Measurements from ENCODE around the gene BEST1.
"Not testable (repeated sequence)": the region's sequence is repeated elsewhere in the genome, so short reads cannot be mapped to it uniquely, and the experiment has no call there.

Gene BEST1

GRCh38 chr11:61974766-61975631 is 24.8 kb downstream of the BEST1 start:
- H3K27ac ChIP-seq: no peak overlapping the region
- DNase-seq (ENCODE audit: low read depth, low spot score): no peak

GRCh38 chr11:61975638-61976419 is 25.7 kb downstream of the BEST1 start:
- DNase-seq (ENCODE audit: low read depth, low spot score): no peak

GRCh38 chr11:61976420-61976800 is 26.3 kb downstream of the BEST1 start:
- no peak for DNase-seq (ENCODE audit: low read depth, low spot score)
- no peak overlapping the region for H3K27ac ChIP-seq

More at GRCh38 chr11:61975638-61976419, 25.7 kb downstream of the BEST1 start:
- no peak overlapping the region for H3K27ac ChIP-seq

GRCh38 chr11:61976813-61977475 is 26.8 kb downstream of the BEST1 start:
- no peak overlapping the region for H3K27ac ChIP-seq
- DNase-seq (ENCODE audit: low read depth, low spot score): no peak

GRCh38 chr11:61978703-61979661 is 28.8 kb downstream of the BEST1 start:
- no peak for DNase-seq (ENCODE audit: low read depth, low spot score)
- H3K27ac ChIP-seq: peak overlapping the region; percentile 9

- H3K27ac ChIP-seq: peak overlapping the region; percentile 73
- DNase-seq (ENCODE audit: low read depth, low spot score): no peak
These were observed 30.8 kb downstream of the BEST1 start for GRCh38 chr11:61980783-61981541.

GRCh38 chr11:61983419-61983818 is 33.3 kb downstream of the BEST1 start:
- H3K27ac ChIP-seq: no peak overlapping the region
- no peak for DNase-seq (ENCODE audit: low read depth, low spot score)

GRCh38 chr11:61985869-61986268 is 35.7 kb downstream of the BEST1 start:
- H3K27ac ChIP-seq: peak overlapping the region; percentile 16
- no peak for DNase-seq (ENCODE audit: low read depth, low spot score)

- no peak for DNase-seq (ENCODE audit: low read depth, low spot score)
- H3K27ac ChIP-seq: no peak overlapping the region
These were observed 44.8 kb downstream of the BEST1 start for GRCh38 chr11:61994981-61995380.

- no peak overlapping the region for H3K27ac ChIP-seq
- no peak for DNase-seq (ENCODE audit: low read depth, low spot score)
These were observed 46.8 kb downstream of the BEST1 start for GRCh38 chr11:61996933-61997332.

GRCh38 chr11:61999141-61999975 is 49.2 kb downstream of the BEST1 start:
- DNase-seq (ENCODE audit: low read depth, low spot score): no peak
- peak overlapping the region; percentile 1 for H3K27ac ChIP-seq

GRCh38 chr11:62000539-62001446 is 50.6 kb downstream of the BEST1 start:
- DNase-seq (ENCODE audit: low read depth, low spot score): no peak
- H3K27ac ChIP-seq: no peak overlapping the region

- no peak overlapping the region for H3K27ac ChIP-seq
- DNase-seq (ENCODE audit: low read depth, low spot score): no peak
These were observed 51.5 kb downstream of the BEST1 start for GRCh38 chr11:62001450-62002191.

GRCh38 chr11:62002283-62002682 is 52.1 kb downstream of the BEST1 start:
- H3K27ac ChIP-seq; DNase-seq (ENCODE audit: low read depth, low spot score): not testable (repeated sequence)

GRCh38 chr11:62004473-62004872 is 54.3 kb downstream of the BEST1 start:
- no peak overlapping the region for H3K27ac ChIP-seq
- DNase-seq (ENCODE audit: low read depth, low spot score): no peak

- no peak overlapping the region for H3K27ac ChIP-seq
- DNase-seq (ENCODE audit: low read depth, low spot score): no peak
These were observed 58.0 kb downstream of the BEST1 start for GRCh38 chr11:62008193-62008592.

Measured in epithelial cell of prostate (primary cell).